Endothelial cell of umbilical vein (primary cell): ENCODE measurements around the gene SEL1L2. TPM values are rescaled to one million over a fixed set of nuclear protein-coding genes. Genes with fewer than 3 reads are reported as not detected.

ENCODE experiments used
- BruUV-seq: library from RNA; stranded (reverse); fragments of 400-500 nt; replicated peaks from 2 replicates; lab custom pipeline; 2021; lab: Mats Ljungman, UMichigan
- CTCF ChIA-PET: fragments of 300-600, 350-600 bp; sonication (Branson Sonifier 250); formaldehyde crosslinking; loops from one replicate; lab custom pipeline; 2021; ENCODE audit warnings: antibody characterized with exemption, inconsistent platforms; lab: Charles Lee
- POLR2A ChIA-PET: fragments of 300-600, 350-600 bp; sonication (Branson Sonifier 250); formaldehyde crosslinking; loops from one replicate; lab custom pipeline; 2021; ENCODE audit warnings: antibody characterized with exemption, inconsistent platforms; lab: Charles Lee
- DNase-seq: peaks from one replicate; pipeline ENCODE4 v3.0.0-alpha.2; 2011; ENCODE audit warnings: low read depth, low spot score
- FAIRE-seq: peaks from 2 replicates; lab custom pipeline; 2011; peaks lifted over from hg19 to GRCh38; lab: Jason Lieb, UNC
- H2AFZ ChIP-seq: 2 replicates; pipeline ENCODE4 v1.6.0; 2012; ENCODE audit warnings: low read depth, low read length, control low read depth, inconsistent platforms
- H3K27ac ChIP-seq: 2 replicates; pipeline ENCODE4 v1.5.1; 2011; ENCODE audit warnings: low read depth, mild to moderate bottlenecking, control low read depth, low read length, moderate library complexity; ENCODE audit not compliant: insufficient read depth
- H3K27me3 ChIP-seq, 2 experiments: 2 replicates each; pipeline versions ENCODE4 v1.6.0 to v1.6.1; 2011; ENCODE audit warnings: low read length in 2 of 2, mixed read lengths in 1 of 2; ENCODE audit not compliant: control insufficient read depth in 2 of 2, insufficient read depth in 2 of 2
- H3K36me3 ChIP-seq, 2 experiments: 2 replicates in 1 of 2; 3 replicates in 1 of 2; pipeline ENCODE4 v1.5.1; 2011; ENCODE audit warnings: low read length in 2 of 2, mild to moderate bottlenecking in 1 of 2, moderate library complexity in 1 of 2; ENCODE audit not compliant: control insufficient read depth in 2 of 2, insufficient read depth in 2 of 2; ENCODE audit errors: extremely low read depth in 1 of 2
- H3K4me1 ChIP-seq: 3 replicates; pipeline ENCODE4 v1.5.1; 2011; ENCODE audit warnings: mild to moderate bottlenecking, low read length; ENCODE audit not compliant: control insufficient read depth, insufficient read depth; ENCODE audit errors: extremely low read depth
- H3K4me2 ChIP-seq: 2 replicates; pipeline ENCODE4 v1.6.1; 2011; ENCODE audit warnings: low read length, control low read depth, mixed read lengths; ENCODE audit not compliant: insufficient read depth
- H3K4me3 ChIP-seq, 3 experiments: fragments of 200-600 bp in 1 of 3; sonication (generic), shearing (Covaris generic) in 1 of 3; replicated peaks in 1 of 3; 2 replicates each; pipeline ENCODE4 v1.5.1; 2011 to 2016; ENCODE audit warnings: control low read depth in 3 of 3, low read length in 3 of 3, mild to moderate bottlenecking in 2 of 3, inconsistent platforms in 1 of 3, low read depth in 1 of 3, moderate library complexity in 1 of 3; ENCODE audit not compliant: insufficient read depth in 1 of 3
- H3K79me2 ChIP-seq: 2 replicates; pipeline ENCODE4 v1.6.0; 2012; ENCODE audit warnings: low read length, inconsistent platforms; ENCODE audit not compliant: control insufficient read depth, insufficient read depth
- H3K9ac ChIP-seq: replicated peaks from 2 replicates; pipeline ENCODE3; 2011; ENCODE audit warnings: low read length, control low read depth; ENCODE audit not compliant: insufficient read depth; ENCODE audit errors: extremely low read depth
- H3K9me1 ChIP-seq: replicated peaks from 3 replicates; pipeline ENCODE4 v1.6.0; 2011; ENCODE audit warnings: mild to moderate bottlenecking, low read length; ENCODE audit not compliant: control insufficient read depth, insufficient read depth; ENCODE audit errors: extremely low read depth
- H3K9me3 ChIP-seq: replicated peaks from 2 replicates; pipeline ENCODE4 v1.5.1; 2012; ENCODE audit warnings: low read length, inconsistent platforms; ENCODE audit not compliant: control insufficient read depth, insufficient read depth
- H4K20me1 ChIP-seq: replicated peaks from 2 replicates; pipeline ENCODE3; 2011; ENCODE audit warnings: mild to moderate bottlenecking, low read length; ENCODE audit not compliant: control insufficient read depth, insufficient read depth; ENCODE audit errors: extremely low read depth
- EZH2 ChIP-seq: IDR thresholded peaks from 2 replicates; pipeline ENCODE4 v1.6.1; 2012; ENCODE audit warnings: borderline replicate concordance, low read depth, mild to moderate bottlenecking, moderate library complexity, low read length, inconsistent platforms; ENCODE audit not compliant: severe bottlenecking
- FOS ChIP-seq: IDR thresholded peaks from 2 replicates; pipeline ENCODE4 v1.6.1; 2011; ENCODE audit warnings: mild to moderate bottlenecking, low read length, moderate library complexity, borderline replicate concordance; ENCODE audit not compliant: insufficient read depth
- GATA2 ChIP-seq: IDR thresholded peaks from 2 replicates; pipeline ENCODE4 v1.7.0; 2011; ENCODE audit warnings: low read depth, mild to moderate bottlenecking, moderate library complexity, mixed read lengths, low read length; ENCODE audit not compliant: insufficient read length, insufficient read depth
- JUN ChIP-seq: IDR thresholded peaks from 2 replicates; pipeline ENCODE4 v1.6.1; 2011; ENCODE audit warnings: borderline replicate concordance, low read depth; ENCODE audit not compliant: insufficient read length, insufficient read depth
- MYC ChIP-seq: IDR thresholded peaks from one replicate; pipeline ENCODE4 v1.6.1; 2011; ENCODE audit warnings: mild to moderate bottlenecking, low read depth, low read length
- POLR2A ChIP-seq: IDR thresholded peaks from 2 replicates; pipeline ENCODE4 v1.6.1; 2012; ENCODE audit warnings: low read depth, mild to moderate bottlenecking, control low read depth, low read length
- POLR2AphosphoS5 ChIP-seq: IDR thresholded peaks from 2 replicates; pipeline ENCODE4 v1.6.1; 2012; ENCODE audit warnings: low read depth, mild to moderate bottlenecking, control low read depth, low read length, moderate library complexity; ENCODE audit not compliant: insufficient read depth
- dilution Hi-C: fragments of 300-500 bp; cut with MboI; formaldehyde crosslinking; loops from one replicate; pipeline ENCODE4 v1.15.0; 2019; ENCODE audit warnings: low sequenced_read_pairs; ENCODE audit not compliant: extremely low pct_ligation_motif_present
- intact Hi-C: fragments of 100-400 bp; cut with micrococcal nuclease; formaldehyde crosslinking; loops from one replicate; pipeline ENCODE4 v1.10.0; 2022
- polyA plus RNA-seq, 4 experiments: library from polyadenylated mRNA; depleted of rRNA in 3 of 4; stranded (reverse) in 3 of 4; unstranded in 1 of 4; fragments of >200 nt; gene quantifications; 2 replicates each; pipeline versions ENCODE4 v1.2.1 to v1.2.3, GENCODE V29; 2011 to 2012; ENCODE audit warnings: missing spikeins in 1 of 4
- total RNA-seq: library from RNA; stranded (reverse); gene quantifications from 2 replicates; pipeline ENCODE4 v1.2.3, GENCODE V29; 2021
- TF ChIP-seq, protein P1 (sequence below), 2 donors: IDR thresholded peaks; 1 replicate in 1 of 2; 2 replicates in 1 of 2; pipeline ENCODE4 v1.5.1; 2011; ENCODE audit warnings: low read length in 2 of 2, mild to moderate bottlenecking in 2 of 2, moderate library complexity in 2 of 2, control low read depth in 1 of 2, inconsistent platforms in 1 of 2, low read depth in 1 of 2; ENCODE audit not compliant: insufficient read depth in 1 of 2; ENCODE audit errors: extremely low read depth in 1 of 2
- TF ChIP-seq, protein P2 (sequence below): IDR thresholded peaks from 2 replicates; pipeline ENCODE4 v1.6.1; 2011; ENCODE audit not compliant: insufficient read depth, insufficient read length

Gene SEL1L2
- total and polyA plus RNA-seq, 2 donors (not counting 3 experiments of a cell fraction or from before 2014, with no cell fraction given), result not detected

DNA sequence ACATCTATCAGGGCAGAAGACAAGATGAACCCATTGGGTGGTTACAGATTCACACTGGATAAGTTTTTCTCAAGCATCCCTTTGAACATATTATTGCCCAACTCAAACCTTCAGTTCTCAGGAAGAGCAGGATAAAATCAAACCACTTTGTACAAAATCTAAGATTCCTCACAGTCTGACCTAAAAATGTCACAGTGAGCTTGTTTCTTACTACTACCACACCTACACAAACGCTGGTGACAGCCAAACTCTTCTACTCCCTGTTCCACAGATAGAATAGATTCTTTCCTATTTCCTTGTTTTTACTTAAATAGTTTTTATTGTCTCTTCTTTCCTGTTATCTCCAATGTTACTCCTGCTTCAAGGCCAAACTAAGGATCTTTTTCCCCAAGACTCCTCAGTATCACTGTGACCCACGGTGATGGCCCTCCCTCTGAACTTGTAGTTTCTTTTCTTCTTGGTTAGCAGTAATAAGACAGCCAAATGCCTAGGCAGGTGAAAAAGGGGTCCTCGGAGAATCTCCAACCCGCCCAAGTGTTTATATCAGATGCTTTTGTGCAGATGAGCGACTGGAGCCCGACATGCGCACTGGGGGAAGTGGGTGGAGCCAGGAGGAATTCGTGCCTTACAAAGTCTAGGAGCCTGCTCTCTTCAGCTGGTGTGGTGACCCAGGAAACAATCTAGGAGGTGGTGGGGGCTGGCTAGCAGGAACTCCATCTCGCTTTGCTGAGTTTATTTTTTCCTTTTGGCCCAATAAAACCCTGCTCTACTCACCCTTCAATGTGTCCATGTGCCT, 53.4 kb downstream of the SEL1L2 start:
- no peak overlapping the region for H2AFZ ChIP-seq
- H3K4me3 ChIP-seq, result no peak overlapping the region
- dilution Hi-C loops (no loop called here), intact Hi-C loops (no loop called here)
- H3K79me2 ChIP-seq, result no peaks in the 10 kb centered on the region
- CTCF ChIA-PET, result no interaction called here
- TF ChIP-seq FOS, result no peak
- no peak for TF ChIP-seq EZH2
- no peaks in the 10 kb centered on the region for H3K4me1 ChIP-seq
- no peak overlapping the region for H3K4me2 ChIP-seq
- no peaks in the 10 kb centered on the region for H3K36me3 ChIP-seq
- no peaks in the 10 kb centered on the region for H3K9me1 ChIP-seq
- no peaks in the 10 kb centered on the region for H3K9me3 ChIP-seq
- DNase-seq (no peak), FAIRE-seq (no peak)
- POLR2A ChIA-PET, result no interaction called here
- no TSS peak for BruUV-seq
- no peak overlapping the region for H3K27ac ChIP-seq
- no peaks in the 10 kb centered on the region for H3K27me3 ChIP-seq
- no peaks in the 10 kb centered on the region for H4K20me1 ChIP-seq
- no peak overlapping the region for H3K9ac ChIP-seq

- BruUV-seq, result no TSS peak
- Histone ChIP-seq H3K27ac (no peak overlapping the region), H3K4me1 (no peaks in the 10 kb centered on the region), H3K36me3 (no peaks in the 10 kb centered on the region), H3K9me1 (no peaks in the 10 kb centered on the region), H3K9me3 (no peaks in the 10 kb centered on the region), H3K79me2 (no peaks in the 10 kb centered on the region), H2AFZ (no peak overlapping the region), H4K20me1 (no peaks in the 10 kb centered on the region), H3K4me3 (no peak overlapping the region), H3K27me3 (no peaks in the 10 kb centered on the region), H3K4me2 (no peak overlapping the region), H3K9ac (no peak overlapping the region)
- dilution Hi-C loops, result no loop called here
- no peak for FAIRE-seq
- POLR2A ChIA-PET, result no interaction called here
- CTCF ChIA-PET, result no interaction called here
- no peak for TF ChIP-seq FOS
- TF ChIP-seq MYC, result no peak
- no peak for TF ChIP-seq POLR2A
- no peak for TF ChIP-seq JUN
- TF ChIP-seq EZH2, result no peak
- TF ChIP-seq GATA2, result no peak
- TF ChIP-seq, protein P1, sequence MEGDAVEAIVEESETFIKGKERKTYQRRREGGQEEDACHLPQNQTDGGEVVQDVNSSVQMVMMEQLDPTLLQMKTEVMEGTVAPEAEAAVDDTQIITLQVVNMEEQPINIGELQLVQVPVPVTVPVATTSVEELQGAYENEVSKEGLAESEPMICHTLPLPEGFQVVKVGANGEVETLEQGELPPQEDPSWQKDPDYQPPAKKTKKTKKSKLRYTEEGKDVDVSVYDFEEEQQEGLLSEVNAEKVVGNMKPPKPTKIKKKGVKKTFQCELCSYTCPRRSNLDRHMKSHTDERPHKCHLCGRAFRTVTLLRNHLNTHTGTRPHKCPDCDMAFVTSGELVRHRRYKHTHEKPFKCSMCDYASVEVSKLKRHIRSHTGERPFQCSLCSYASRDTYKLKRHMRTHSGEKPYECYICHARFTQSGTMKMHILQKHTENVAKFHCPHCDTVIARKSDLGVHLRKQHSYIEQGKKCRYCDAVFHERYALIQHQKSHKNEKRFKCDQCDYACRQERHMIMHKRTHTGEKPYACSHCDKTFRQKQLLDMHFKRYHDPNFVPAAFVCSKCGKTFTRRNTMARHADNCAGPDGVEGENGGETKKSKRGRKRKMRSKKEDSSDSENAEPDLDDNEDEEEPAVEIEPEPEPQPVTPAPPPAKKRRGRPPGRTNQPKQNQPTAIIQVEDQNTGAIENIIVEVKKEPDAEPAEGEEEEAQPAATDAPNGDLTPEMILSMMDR (IDR thresholded peaks at IDR 0.05; ENCODE audit: extremely low read depth in 1 of 2, insufficient read depth in 1 of 2, low read depth in 1 of 2, low read length in 2 of 2), result no peak
- no peak for TF ChIP-seq POLR2AphosphoS5
- TF ChIP-seq, protein P2, sequence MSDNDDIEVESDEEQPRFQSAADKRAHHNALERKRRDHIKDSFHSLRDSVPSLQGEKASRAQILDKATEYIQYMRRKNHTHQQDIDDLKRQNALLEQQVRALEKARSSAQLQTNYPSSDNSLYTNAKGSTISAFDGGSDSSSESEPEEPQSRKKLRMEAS, result no peak
- intact Hi-C loops, result no loop called here
- DNase-seq, result no peak
Observed at GRCh38 chr20:13934992-13935894, 55.2 kb downstream of the SEL1L2 start.
